Psoas muscle (tissue), 8 donors: Measurements from ENCODE around the gene JOSD2. TPM values are rescaled to one million over a fixed set of nuclear protein-coding genes. Genes with fewer than 3 reads are reported as not detected.

Experiments
- ATAC-seq, 4 donors: fragments of 200-7000 bp; cut with Tn5 transposase; one replicate each; pipeline ENCODE4 v1.9.1; 2020; ENCODE audit warnings: moderate library complexity in 3 of 4, mild to moderate bottlenecking in 2 of 4
- DNase-seq, 2 donors: peaks; one replicate each; pipeline ENCODE4 v3.0.0-alpha.2; 2020
- H3K27ac ChIP-seq: fragments of 200-600 bp; one replicate; pipeline ENCODE4 v1.8.0; 2022
- H3K27me3 ChIP-seq, 3 donors: fragments of 200-600 bp in 1 of 3; one replicate each; pipeline versions ENCODE4 v1.6.1 to v1.8.0; 2013 to 2022; ENCODE audit warnings: low read length in 2 of 3, mild to moderate bottlenecking in 2 of 3, moderate library complexity in 1 of 3; ENCODE audit not compliant: insufficient read depth in 3 of 3
- H3K36me3 ChIP-seq, 2 donors: fragments of 200-600 bp in 1 of 2; one replicate each; pipeline versions ENCODE4 v1.6.1 to v1.8.0; 2013 to 2022; ENCODE audit warnings: low read depth in 1 of 2, mild to moderate bottlenecking in 1 of 2, moderate library complexity in 1 of 2; ENCODE audit not compliant: insufficient read depth in 1 of 2
- H3K4me1 ChIP-seq: fragments of 200-600 bp; one replicate; pipeline ENCODE4 v1.8.0; 2022
- H3K4me3 ChIP-seq: fragments of 200-600 bp; one replicate; pipeline ENCODE4 v1.8.0; 2022; ENCODE audit warnings: mild to moderate bottlenecking
- H3K9me3 ChIP-seq: fragments of 200-600 bp; one replicate; pipeline ENCODE4 v1.8.0; 2022
- WGBS, 3 donors: extraction: QIAGEN DNeasy Blood & Tissue Kit; methylation state at CpG; one replicate each; pipeline versions ENCODE4 v1.1.6 to v1.1.7; 2013; 5-methylcytosine and 5-hydroxymethylcytosine counted together
- intact Hi-C, 2 donors: fragments of 100-400 bp; cut with DNase I; formaldehyde crosslinking; loops; one replicate each; pipeline versions ENCODE4 v1.11.0 to v1.14.2; 2022
- polyA plus RNA-seq, 3 donors: library from polyadenylated mRNA; stranded (reverse); fragments of 200-250 nt; gene quantifications; one replicate each; pipeline ENCODE4 v1.2.3, GENCODE V29; 2013
- total RNA-seq, 4 donors: library from RNA; stranded (reverse); fragmentation: NEBNext Ultra II Directional in 2 of 4; extraction: Animal tissue kit (Norgen Biotek cat#: 25700) in 2 of 4; gene quantifications; one replicate each; pipeline versions ENCODE4 v1.2.1 to v1.2.4, GENCODE V29; 2021 to 2023
- TF ChIP-seq, protein P1 (sequence below): fragments of 200-600 bp; IDR thresholded peaks from one replicate; pipeline ENCODE4 v1.8.0; 2022; ENCODE audit warnings: antibody characterized with exemption
- donor health status: healthy with polysubstance abuse.
- donor health status: DM: no; HTN: no; CAD: no; lungs with moderate emphysema.
- donor health status: Bipolar disorder and iron deficiency.
- donor health status: healthy.
- donor health status: DM: yes; HTN: yes; CAD: no.
- donor health status: DM: no; HTN: no; CAD: no.
- donor health status: DM: no; HTN: no; CAD: no.
- donor health status: DM: yes; HTN: yes; CAD: no.

JOSD2 gene
- total and polyA plus RNA-seq, 7 donors, result 28.5 to 87.2 (median 41.0) TPM

DNA sequence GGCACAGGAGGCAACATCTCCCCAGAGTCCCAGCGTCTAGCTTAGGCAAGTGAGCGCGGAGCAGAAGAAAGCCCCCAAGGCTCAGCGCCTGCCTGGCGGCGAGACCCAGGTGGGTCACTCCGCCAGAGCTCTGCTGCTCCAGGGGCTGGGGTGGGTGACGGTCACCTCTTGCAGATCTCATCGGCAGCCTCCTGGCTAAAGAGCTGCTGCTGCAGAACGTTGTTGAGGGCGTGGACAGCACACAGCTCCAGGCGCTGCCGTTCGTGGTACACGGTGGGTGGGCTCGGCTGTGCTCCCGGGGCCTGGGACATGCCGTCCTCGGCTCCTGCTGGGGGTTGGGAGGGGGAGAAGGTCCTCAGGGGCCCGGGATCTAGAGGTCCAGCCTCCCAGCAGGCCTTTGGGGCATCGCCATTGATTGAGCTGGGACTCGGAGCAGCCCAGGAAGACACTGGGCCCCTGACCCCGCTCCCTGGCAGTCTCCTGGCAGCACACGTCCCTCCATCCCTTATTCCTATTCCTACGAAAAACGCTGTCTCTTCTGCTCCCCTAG is 795 bp downstream of the JOSD2 start:
- Histone ChIP-seq H3K9me3 (no peaks in the 10 kb centered on the region), H3K36me3 (peaks cover 0 to 10% of the 10 kb centered on the region in 2 donors), H3K27me3 (no peaks in the 10 kb centered on the region), H3K4me1 (peaks cover 7% of the 10 kb centered on the region), H3K27ac (peak overlapping the region; percentile 80), H3K4me3 (peak overlapping the region; percentile 88)
- intact Hi-C loops, result loop anchor here in 1 of 2 donors (5.0 kb wide), 1 partner anchor 33 kb away; the partner anchor contains the start of genes EMC10 and GARIN5A
- TF ChIP-seq, protein P1, sequence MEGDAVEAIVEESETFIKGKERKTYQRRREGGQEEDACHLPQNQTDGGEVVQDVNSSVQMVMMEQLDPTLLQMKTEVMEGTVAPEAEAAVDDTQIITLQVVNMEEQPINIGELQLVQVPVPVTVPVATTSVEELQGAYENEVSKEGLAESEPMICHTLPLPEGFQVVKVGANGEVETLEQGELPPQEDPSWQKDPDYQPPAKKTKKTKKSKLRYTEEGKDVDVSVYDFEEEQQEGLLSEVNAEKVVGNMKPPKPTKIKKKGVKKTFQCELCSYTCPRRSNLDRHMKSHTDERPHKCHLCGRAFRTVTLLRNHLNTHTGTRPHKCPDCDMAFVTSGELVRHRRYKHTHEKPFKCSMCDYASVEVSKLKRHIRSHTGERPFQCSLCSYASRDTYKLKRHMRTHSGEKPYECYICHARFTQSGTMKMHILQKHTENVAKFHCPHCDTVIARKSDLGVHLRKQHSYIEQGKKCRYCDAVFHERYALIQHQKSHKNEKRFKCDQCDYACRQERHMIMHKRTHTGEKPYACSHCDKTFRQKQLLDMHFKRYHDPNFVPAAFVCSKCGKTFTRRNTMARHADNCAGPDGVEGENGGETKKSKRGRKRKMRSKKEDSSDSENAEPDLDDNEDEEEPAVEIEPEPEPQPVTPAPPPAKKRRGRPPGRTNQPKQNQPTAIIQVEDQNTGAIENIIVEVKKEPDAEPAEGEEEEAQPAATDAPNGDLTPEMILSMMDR, result no peak
- WGBS, 3 donors, result 31 to 40% (median 32%) methylated on average over 26 of the region's 26 CpGs
- ATAC-seq, result no peak
- DNase-seq, result no peak

DNA sequence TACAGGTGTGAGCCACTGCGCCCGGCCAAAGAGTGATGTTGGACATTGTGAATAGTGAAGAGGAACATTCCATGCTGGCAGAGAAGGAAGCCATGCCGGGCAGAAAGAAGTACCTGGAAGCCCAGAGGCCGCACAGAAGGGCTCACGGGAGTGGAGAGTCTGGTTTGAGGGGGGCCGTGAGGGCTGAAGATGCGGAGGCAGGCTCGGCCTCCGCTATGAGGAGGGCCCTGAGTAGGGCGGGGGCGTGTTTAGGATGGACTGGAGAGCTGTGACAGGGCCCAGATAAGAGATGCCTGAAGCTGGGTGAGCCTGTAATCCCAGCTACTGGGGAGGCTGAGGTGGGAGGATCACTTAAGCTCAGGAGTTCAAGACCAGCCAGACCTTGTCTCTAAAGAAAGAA is 1.6 kb downstream of the JOSD2 start:
- peaks cover 7% of the 10 kb centered on the region for H3K4me1 ChIP-seq
- ATAC-seq (no peak), DNase-seq (no peak)
- no peaks in the 10 kb centered on the region for H3K9me3 ChIP-seq
- no peaks in the 10 kb centered on the region for H3K27me3 ChIP-seq
- no peak overlapping the region for H3K27ac ChIP-seq
- no peak overlapping the region for H3K4me3 ChIP-seq
- TF ChIP-seq, protein P1, result no peak
- peaks cover 0 to 10% of the 10 kb centered on the region in 2 donors for H3K36me3 ChIP-seq
- intact Hi-C loops, result no loop called here
- 83 to 89% (median 83%) methylated on average over 11 of the region's 11 CpGs for WGBS, 3 donors

DNA sequence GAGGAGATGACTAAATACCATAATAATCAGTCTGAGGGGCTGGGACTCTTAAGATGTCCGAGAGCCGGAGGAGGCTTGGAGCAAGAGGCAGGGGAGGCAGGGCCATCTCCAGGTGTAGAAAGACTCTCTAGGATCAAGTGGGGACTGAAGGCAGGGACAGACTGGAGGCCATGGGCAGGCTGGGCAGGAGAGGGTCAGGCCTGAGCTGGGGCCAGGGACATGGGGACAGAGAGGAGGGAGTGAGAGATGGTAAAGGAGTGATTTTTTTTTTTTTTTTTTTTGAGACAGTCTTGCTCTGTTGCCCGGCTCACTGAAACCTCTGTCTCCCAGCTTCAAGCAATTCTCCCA is 2.2 kb downstream of the JOSD2 start:
- intact Hi-C loops, result no loop called here
- WGBS, 3 donors, result 72 to 93% (median 86%) methylated on average over 2 to 3 of the region's 3 CpGs
- Histone ChIP-seq H3K36me3 (peaks cover 0 to 10% of the 10 kb centered on the region in 2 donors), H3K27ac (no peak overlapping the region), H3K27me3 (no peaks in the 10 kb centered on the region), H3K4me1 (peaks cover 7% of the 10 kb centered on the region), H3K4me3 (no peak overlapping the region), H3K9me3 (no peaks in the 10 kb centered on the region)
- ATAC-seq (no peak), DNase-seq (no peak)
- TF ChIP-seq, protein P1, result no peak

DNA sequence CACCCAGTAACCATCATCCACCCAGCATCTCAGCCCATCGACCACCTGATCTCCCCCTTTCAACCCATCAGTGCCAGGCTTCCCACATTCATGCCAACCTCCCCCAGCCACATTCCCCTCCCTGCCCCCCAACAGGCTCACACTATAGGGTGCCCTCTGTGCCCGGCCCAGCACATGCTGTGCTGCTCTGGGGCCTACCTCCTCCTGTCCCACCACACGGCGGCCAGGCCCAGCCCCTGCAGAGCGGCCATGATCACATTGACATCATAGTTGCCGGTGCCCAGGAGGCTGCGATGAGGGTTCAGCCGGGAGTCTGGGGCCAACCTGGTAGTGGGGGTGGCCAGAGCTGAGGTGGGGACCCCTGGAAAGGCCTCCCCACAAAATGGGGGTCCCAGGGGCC is 3.6 kb downstream of the JOSD2 start:
- no peak for ATAC-seq
- 89 to 95% (median 92%) methylated on average over 8 of the region's 8 CpGs for WGBS, 3 donors

More for the DNA sequence above, 3.6 kb downstream of the JOSD2 start:
- TF ChIP-seq, protein P1, result no peak
- Histone ChIP-seq H3K27me3 (no peaks in the 10 kb centered on the region), H3K4me3 (no peak overlapping the region), H3K36me3 (peaks cover 0 to 10% of the 10 kb centered on the region in 2 donors), H3K27ac (no peak overlapping the region), H3K4me1 (peaks cover 7% of the 10 kb centered on the region), H3K9me3 (no peaks in the 10 kb centered on the region)
- DNase-seq, result no peak
- intact Hi-C loops, result no loop called here
